Measurements from ENCODE around the gene MIDN.
"Not testable (repeated sequence)": the region's sequence is repeated elsewhere in the genome, so short reads cannot be mapped to it uniquely, and the experiment has no call there.

The MIDN gene

GRCh38 chr19:1248139-1248785, at the start of gene MIDN:
Gene MIDN (plus strand): TSS chr19:1248583. CDS start chr19:1250297, 1,714 bp downstream.
- DNase-seq (ENCODE audit: low spot score): peak; percentile 94

GRCh38 chr19:1199531-1199930, 48.9 kb upstream of the MIDN start:
- no peak for DNase-seq (ENCODE audit: low spot score)

- DNase-seq (ENCODE audit: low spot score): not testable (repeated sequence)
These were observed 47.8 kb upstream of the MIDN start for GRCh38 chr19:1200614-1201013.

GRCh38 chr19:1205114-1206099, 43.0 kb upstream of the MIDN start, which contains the start of gene STK11:
Gene STK11 (plus strand): TSS chr19:1205778. CDS start chr19:1206914, 1,136 bp downstream.
- peak; percentile 97 for DNase-seq (ENCODE audit: low spot score)

GRCh38 chr19:1206150-1206863, 42.1 kb upstream of the MIDN start:
- DNase-seq (ENCODE audit: low spot score): no peak

- DNase-seq (ENCODE audit: low spot score): peak; percentile 48
These were observed 41.4 kb upstream of the MIDN start for GRCh38 chr19:1206864-1207450.

- peak; percentile 42 for DNase-seq (ENCODE audit: low spot score)
These were observed 39.6 kb upstream of the MIDN start for GRCh38 chr19:1208830-1209229.

- no peak for DNase-seq (ENCODE audit: low spot score)
These were observed 38.2 kb upstream of the MIDN start for GRCh38 chr19:1210227-1210538.

GRCh38 chr19:1211494-1212234, 36.7 kb upstream of the MIDN start:
- DNase-seq (ENCODE audit: low spot score): no peak

GRCh38 chr19:1213391-1214286, 34.7 kb upstream of the MIDN start:
- DNase-seq (ENCODE audit: low spot score): peak; percentile 85

GRCh38 chr19:1214299-1214861, 34.0 kb upstream of the MIDN start:
- DNase-seq (ENCODE audit: low spot score): no peak

- DNase-seq (ENCODE audit: low spot score): peak; percentile 61
These were observed 33.3 kb upstream of the MIDN start for GRCh38 chr19:1214862-1215731.

GRCh38 chr19:1216756-1217155, 31.6 kb upstream of the MIDN start:
- DNase-seq (ENCODE audit: low spot score): no peak

GRCh38 chr19:1217366-1217765, 31.0 kb upstream of the MIDN start:
- DNase-seq (ENCODE audit: low spot score): no peak

- no peak for DNase-seq (ENCODE audit: low spot score)
These were observed 29.4 kb upstream of the MIDN start for GRCh38 chr19:1218751-1219567.

- no peak for DNase-seq (ENCODE audit: low spot score)
These were observed 28.5 kb upstream of the MIDN start for GRCh38 chr19:1219786-1220476.

GRCh38 chr19:1220477-1220930, 27.9 kb upstream of the MIDN start:
- no peak for DNase-seq (ENCODE audit: low spot score)

All from kidney tubule cell (primary cell).